ENCODE measurements around the gene MRPL43. TPM values are rescaled to one million over a fixed set of nuclear protein-coding genes. Genes with fewer than 3 reads are reported as not detected.

MRPL43 gene
- polyA plus RNA-seq, 1 experiment = 72.3 TPM

DNA sequence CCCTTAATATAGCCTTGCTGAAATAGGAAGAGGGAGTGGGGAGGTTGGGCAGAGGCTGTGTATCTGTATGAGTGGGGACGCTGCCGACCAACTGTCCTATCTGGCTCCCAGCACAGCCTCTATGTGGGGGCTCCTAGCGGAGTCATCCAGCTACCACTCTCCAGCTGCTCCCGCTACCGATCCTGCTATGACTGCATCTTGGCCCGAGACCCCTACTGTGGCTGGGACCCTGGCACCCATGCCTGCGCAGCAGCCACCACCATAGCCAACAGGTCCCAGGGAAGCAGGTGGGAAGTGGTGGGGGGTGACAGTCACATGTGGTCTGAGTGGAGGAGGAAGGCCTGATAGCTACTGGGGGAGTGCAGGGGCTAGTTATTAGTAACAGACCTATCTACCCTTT is 6.6 kb downstream of the MRPL43 start:
- Histone ChIP-seq H3K9me3 (ENCODE audit: control insufficient read depth, insufficient read depth, low read length) (no peaks in the 10 kb centered on the region), H3K4me3 (ENCODE audit: low read depth, low read length) (no peak overlapping the region), H3K27ac (ENCODE audit: low read depth, low read length) (no peak overlapping the region), H3K27me3 (ENCODE audit: control insufficient read depth, insufficient read depth, low read length) (no peaks in the 10 kb centered on the region)
- POLR2A ChIA-PET = interaction anchor here (0.6 kb wide), 1 partner anchor 26 kb away, joined by 6 read pairs; no protein-coding TSS in a partner anchor
- CTCF ChIA-PET = interaction anchor here (0.6 to 1.0 kb wide), 2 partner anchors 12 to 1472 kb away, joined by 3 to 6 read pairs; no protein-coding TSS in a partner anchor
- no peak for TF ChIP-seq CTCF (IDR thresholded peaks at IDR 0.05; ENCODE audit: low read depth, low read length)
- DNase-seq (ENCODE audit: low read depth, low spot score) = no peak

DNA sequence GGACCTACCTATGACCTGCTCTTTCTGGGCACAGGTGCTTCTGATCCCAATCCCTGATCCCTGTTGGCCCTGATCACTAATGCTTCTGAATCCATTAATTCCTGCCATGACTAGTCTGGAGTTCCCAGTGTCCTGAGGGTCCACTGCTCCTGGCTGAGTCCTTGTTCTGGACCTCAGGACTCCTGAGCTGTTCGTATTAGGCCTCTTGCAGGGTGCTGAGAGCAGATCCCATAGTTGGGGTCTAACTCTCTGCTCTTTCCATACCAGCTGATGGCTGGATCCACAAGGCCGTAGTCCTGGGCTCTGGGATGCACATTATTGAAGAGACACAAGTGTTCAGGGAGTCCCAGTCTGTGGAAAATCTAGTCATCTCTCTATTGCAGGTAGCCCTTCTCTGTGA is 7.0 kb downstream of the MRPL43 start:
- H3K27ac ChIP-seq (ENCODE audit: low read depth, low read length) = no peak overlapping the region
- no peak for TF ChIP-seq CTCF (IDR thresholded peaks at IDR 0.05; ENCODE audit: low read depth, low read length)
- CTCF ChIA-PET = no interaction called here
- H3K9me3 ChIP-seq (ENCODE audit: control insufficient read depth, insufficient read depth, low read length) = no peaks in the 10 kb centered on the region
- no peaks in the 10 kb centered on the region for H3K27me3 ChIP-seq (ENCODE audit: control insufficient read depth, insufficient read depth, low read length)
- H3K4me3 ChIP-seq (ENCODE audit: low read depth, low read length) = no peak overlapping the region
- POLR2A ChIA-PET = no interaction called here
- DNase-seq (ENCODE audit: low read depth, low spot score) = no peak

GRCh38 chr10:100979791-100980272 is 7.5 kb downstream of the MRPL43 start:
- no peak for DNase-seq (ENCODE audit: low read depth, low spot score)
- ChIA-PET CTCF (no interaction called here), POLR2A (no interaction called here)
- TF ChIP-seq CTCF (IDR thresholded peaks at IDR 0.05; ENCODE audit: low read depth, low read length) = no peak
- Histone ChIP-seq H3K9me3 (ENCODE audit: control insufficient read depth, insufficient read depth, low read length) (no peaks in the 10 kb centered on the region), H3K27ac (ENCODE audit: low read depth, low read length) (no peak overlapping the region), H3K27me3 (ENCODE audit: control insufficient read depth, insufficient read depth, low read length) (no peaks in the 10 kb centered on the region), H3K4me3 (ENCODE audit: low read depth, low read length) (no peak overlapping the region)

DNA sequence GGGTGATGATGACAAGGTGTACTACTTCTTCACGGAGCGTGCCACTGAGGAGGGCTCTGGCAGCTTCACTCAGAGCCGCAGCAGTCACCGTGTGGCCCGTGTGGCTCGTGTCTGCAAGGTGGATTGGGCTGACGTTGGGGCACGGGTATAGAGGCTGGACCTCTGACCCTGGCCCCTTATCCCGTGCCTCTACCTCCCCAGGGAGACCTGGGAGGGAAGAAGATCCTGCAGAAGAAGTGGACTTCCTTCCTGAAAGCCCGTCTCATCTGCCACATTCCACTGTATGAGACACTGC is 8.4 kb downstream of the MRPL43 start:
- CTCF ChIA-PET = no interaction called here
- no peaks in the 10 kb centered on the region for H3K27me3 ChIP-seq (ENCODE audit: control insufficient read depth, insufficient read depth, low read length)

More for the DNA sequence above, 8.4 kb downstream of the MRPL43 start:
- POLR2A ChIA-PET = no interaction called here
- H3K27ac ChIP-seq (ENCODE audit: low read depth, low read length) = no peak overlapping the region
- DNase-seq (ENCODE audit: low read depth, low spot score) = no peak
- no peak overlapping the region for H3K4me3 ChIP-seq (ENCODE audit: low read depth, low read length)
- no peak for TF ChIP-seq CTCF (IDR thresholded peaks at IDR 0.05; ENCODE audit: low read depth, low read length)
- H3K9me3 ChIP-seq (ENCODE audit: control insufficient read depth, insufficient read depth, low read length) = no peaks in the 10 kb centered on the region

All from AG04450 (cell line).